Thyroid gland (tissue), 4 donors: ENCODE data around the gene NUBPL.

ENCODE experiments used
- POLR2A ChIP-seq, 2 donors: fragments of 450-650 bp; IDR thresholded peaks; one replicate each; pipeline ENCODE4 v1.6.1; 2017; ENCODE audit warnings: antibody characterized with exemption in 2 of 2, mild to moderate bottlenecking in 2 of 2, moderate library complexity in 1 of 2
- TF ChIP-seq, protein P1 (sequence below), 6 experiments: fragments of 200-600 bp in 3 of 6; fragments of 450-650 bp in 3 of 6; sonication (generic) in 3 of 6; IDR thresholded peaks; one replicate each; pipeline ENCODE4 v1.5.1; 2016 to 2019; ENCODE audit warnings: antibody characterized with exemption in 6 of 6, mild to moderate bottlenecking in 2 of 6, inconsistent platforms in 1 of 6, moderate library complexity in 1 of 6

DNA sequence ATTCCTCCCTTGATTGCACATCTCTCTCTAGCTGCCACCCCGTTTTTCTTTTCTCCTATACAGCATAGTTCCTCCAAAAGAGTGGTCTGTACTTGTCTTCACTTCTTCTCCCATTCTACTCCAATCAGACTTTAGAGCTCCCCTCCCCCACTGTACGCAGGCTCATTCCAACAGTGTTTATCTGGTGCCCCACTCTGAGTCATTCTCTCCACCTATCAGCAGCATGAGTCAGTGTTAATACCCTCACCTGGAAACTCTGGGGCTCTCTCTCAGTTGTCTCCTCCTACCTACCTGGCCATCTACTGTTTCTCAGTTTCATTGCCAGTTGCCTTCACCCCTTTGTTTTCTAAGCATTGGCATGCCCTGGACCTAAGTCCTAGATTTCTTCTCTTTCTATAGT lies 340.8 kb downstream of the NUBPL start:
- TF ChIP-seq, protein P1, sequence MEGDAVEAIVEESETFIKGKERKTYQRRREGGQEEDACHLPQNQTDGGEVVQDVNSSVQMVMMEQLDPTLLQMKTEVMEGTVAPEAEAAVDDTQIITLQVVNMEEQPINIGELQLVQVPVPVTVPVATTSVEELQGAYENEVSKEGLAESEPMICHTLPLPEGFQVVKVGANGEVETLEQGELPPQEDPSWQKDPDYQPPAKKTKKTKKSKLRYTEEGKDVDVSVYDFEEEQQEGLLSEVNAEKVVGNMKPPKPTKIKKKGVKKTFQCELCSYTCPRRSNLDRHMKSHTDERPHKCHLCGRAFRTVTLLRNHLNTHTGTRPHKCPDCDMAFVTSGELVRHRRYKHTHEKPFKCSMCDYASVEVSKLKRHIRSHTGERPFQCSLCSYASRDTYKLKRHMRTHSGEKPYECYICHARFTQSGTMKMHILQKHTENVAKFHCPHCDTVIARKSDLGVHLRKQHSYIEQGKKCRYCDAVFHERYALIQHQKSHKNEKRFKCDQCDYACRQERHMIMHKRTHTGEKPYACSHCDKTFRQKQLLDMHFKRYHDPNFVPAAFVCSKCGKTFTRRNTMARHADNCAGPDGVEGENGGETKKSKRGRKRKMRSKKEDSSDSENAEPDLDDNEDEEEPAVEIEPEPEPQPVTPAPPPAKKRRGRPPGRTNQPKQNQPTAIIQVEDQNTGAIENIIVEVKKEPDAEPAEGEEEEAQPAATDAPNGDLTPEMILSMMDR (IDR thresholded peaks at IDR 0.05) = no peak
- no peak for TF ChIP-seq POLR2A (IDR thresholded peaks at IDR 0.05)
